PC-3 (cell line): ENCODE data around the gene PLPP7.

Experiments
- EZH2 ChIP-seq: fragments of 300-600 bp; sonication (generic); IDR thresholded peaks from one replicate; pipeline ENCODE4 v1.6.1; 2017; ENCODE audit warnings: antibody characterized with exemption, mild to moderate bottlenecking, low read length; ENCODE audit not compliant: unreplicated experiment
- EZH2phosphoT487 ChIP-seq: fragments of 300-600 bp; sonication (generic); IDR thresholded peaks from 2 replicates; pipeline ENCODE4 v1.6.1; 2018; ENCODE audit warnings: mild to moderate bottlenecking, antibody characterized with exemption, low read length, borderline replicate concordance
- TF ChIP-seq, protein P1 (sequence below): fragments of 300-600 bp; sonication (generic); conservative IDR thresholded peaks from 2 replicates; pipeline ENCODE4 v1.5.1; 2017; ENCODE audit warnings: antibody characterized with exemption, low read depth, mild to moderate bottlenecking, low read length

DNA sequence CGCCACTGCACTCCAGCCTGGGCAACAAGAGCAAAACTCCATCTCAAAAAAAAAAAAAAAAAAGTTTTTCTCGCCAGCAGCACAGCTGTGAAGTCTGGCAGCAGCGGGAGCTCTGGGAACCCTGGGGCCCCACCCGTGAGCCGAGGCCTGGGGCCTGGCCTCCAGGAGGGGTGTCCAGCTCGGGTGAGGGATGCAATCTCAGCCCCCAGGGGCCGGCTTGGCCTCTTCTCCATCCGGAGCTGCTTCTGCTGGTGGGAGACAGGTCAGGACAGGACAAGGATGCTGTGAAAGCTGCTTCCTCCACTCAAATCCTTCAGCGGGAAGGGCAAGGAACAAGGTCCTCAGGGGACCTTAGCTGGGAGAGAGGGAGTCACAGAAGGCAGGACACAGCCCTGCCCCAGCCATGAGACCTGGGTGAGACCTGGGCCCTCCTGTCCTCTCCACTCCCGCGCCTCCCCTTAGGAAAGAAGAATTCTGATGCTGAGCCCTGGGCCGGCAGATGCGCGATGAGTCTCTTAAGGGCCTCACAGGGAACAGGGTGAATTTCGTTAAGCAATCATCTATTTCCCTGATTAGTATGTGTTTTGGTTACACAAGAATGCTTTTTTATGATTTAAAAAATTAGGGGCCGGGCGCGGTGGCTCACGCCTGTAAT, 30.6 kb downstream of the PLPP7 start:
- TF ChIP-seq, protein P1, sequence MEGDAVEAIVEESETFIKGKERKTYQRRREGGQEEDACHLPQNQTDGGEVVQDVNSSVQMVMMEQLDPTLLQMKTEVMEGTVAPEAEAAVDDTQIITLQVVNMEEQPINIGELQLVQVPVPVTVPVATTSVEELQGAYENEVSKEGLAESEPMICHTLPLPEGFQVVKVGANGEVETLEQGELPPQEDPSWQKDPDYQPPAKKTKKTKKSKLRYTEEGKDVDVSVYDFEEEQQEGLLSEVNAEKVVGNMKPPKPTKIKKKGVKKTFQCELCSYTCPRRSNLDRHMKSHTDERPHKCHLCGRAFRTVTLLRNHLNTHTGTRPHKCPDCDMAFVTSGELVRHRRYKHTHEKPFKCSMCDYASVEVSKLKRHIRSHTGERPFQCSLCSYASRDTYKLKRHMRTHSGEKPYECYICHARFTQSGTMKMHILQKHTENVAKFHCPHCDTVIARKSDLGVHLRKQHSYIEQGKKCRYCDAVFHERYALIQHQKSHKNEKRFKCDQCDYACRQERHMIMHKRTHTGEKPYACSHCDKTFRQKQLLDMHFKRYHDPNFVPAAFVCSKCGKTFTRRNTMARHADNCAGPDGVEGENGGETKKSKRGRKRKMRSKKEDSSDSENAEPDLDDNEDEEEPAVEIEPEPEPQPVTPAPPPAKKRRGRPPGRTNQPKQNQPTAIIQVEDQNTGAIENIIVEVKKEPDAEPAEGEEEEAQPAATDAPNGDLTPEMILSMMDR = no peak
- TF ChIP-seq EZH2 (no peak), EZH2phosphoT487 (no peak)
